Measurements from ENCODE around the gene ARHGAP40.
A peak's percentile ranks its signal among the peaks of the same experiment; 100 is the strongest.

The ARHGAP40 gene

GRCh38 chr20:38652995-38653394 lies 51.4 kb downstream of the ARHGAP40 start:
- H3K4me1 ChIP-seq (ENCODE audit: insufficient read depth, insufficient read length) = peaks cover 4% of the 10 kb centered on the region
- peaks cover 37% of the 10 kb centered on the region for H3K27me3 ChIP-seq (ENCODE audit: insufficient read depth, insufficient read length)
- H3K4me3 ChIP-seq (ENCODE audit: insufficient read length, low read depth) = no peak overlapping the region
- DNase-seq (ENCODE audit: low read depth, low spot score) = no peak
- H3K9me3 ChIP-seq (ENCODE audit: insufficient read depth, low read length) = no peaks in the 10 kb centered on the region
- H3K9ac ChIP-seq (ENCODE audit: insufficient read length, low read depth) = no peak overlapping the region
- TF ChIP-seq YY1 (IDR thresholded peaks at IDR 0.05; ENCODE audit: insufficient read depth, insufficient read length) = no peak
- TF ChIP-seq SUZ12 (IDR thresholded peaks at IDR 0.05; ENCODE audit: extremely low read depth, insufficient read depth, insufficient read length) = no peak
- TF ChIP-seq ZNF274 (IDR thresholded peaks at IDR 0.05; ENCODE audit: low read depth, low read length) = no peak
- H3K36me3 ChIP-seq (ENCODE audit: insufficient read depth, insufficient read length, low read length) = no peaks in the 10 kb centered on the region

- TF ChIP-seq SUZ12 (IDR thresholded peaks at IDR 0.05; ENCODE audit: extremely low read depth, insufficient read depth, insufficient read length) = no peak
- no peak for TF ChIP-seq ZNF274 (IDR thresholded peaks at IDR 0.05; ENCODE audit: low read depth, low read length)
- TF ChIP-seq YY1 (IDR thresholded peaks at IDR 0.05; ENCODE audit: insufficient read depth, insufficient read length) = no peak
- no peak for DNase-seq (ENCODE audit: low read depth, low spot score)
- Histone ChIP-seq H3K4me3 (ENCODE audit: insufficient read length, low read depth) (no peak overlapping the region), H3K9me3 (ENCODE audit: insufficient read depth, low read length) (no peaks in the 10 kb centered on the region), H3K27me3 (ENCODE audit: insufficient read depth, insufficient read length) (peaks cover 26% of the 10 kb centered on the region), H3K36me3 (ENCODE audit: insufficient read depth, insufficient read length, low read length) (no peaks in the 10 kb centered on the region), H3K4me1 (ENCODE audit: insufficient read depth, insufficient read length) (no peaks in the 10 kb centered on the region), H3K9ac (ENCODE audit: insufficient read length, low read depth) (no peak overlapping the region)
Measured at GRCh38 chr20:38657390-38657789, 55.8 kb downstream of the ARHGAP40 start.

- peaks cover 28% of the 10 kb centered on the region for H3K27me3 ChIP-seq (ENCODE audit: insufficient read depth, insufficient read length)
- H3K4me3 ChIP-seq (ENCODE audit: insufficient read length, low read depth) = no peak overlapping the region
- H3K36me3 ChIP-seq (ENCODE audit: insufficient read depth, insufficient read length, low read length) = no peaks in the 10 kb centered on the region
- peak; percentile 60 for DNase-seq (ENCODE audit: low read depth, low spot score)
- no peaks in the 10 kb centered on the region for H3K9me3 ChIP-seq (ENCODE audit: insufficient read depth, low read length)
- H3K4me1 ChIP-seq (ENCODE audit: insufficient read depth, insufficient read length) = no peaks in the 10 kb centered on the region
- TF ChIP-seq YY1 (IDR thresholded peaks at IDR 0.05; ENCODE audit: insufficient read depth, insufficient read length) (no peak), SUZ12 (IDR thresholded peaks at IDR 0.05; ENCODE audit: extremely low read depth, insufficient read depth, insufficient read length) (no peak), ZNF274 (IDR thresholded peaks at IDR 0.05; ENCODE audit: low read depth, low read length) (no peak)
- no peak overlapping the region for H3K9ac ChIP-seq (ENCODE audit: insufficient read length, low read depth)
Measured at GRCh38 chr20:38658879-38659596, 57.4 kb downstream of the ARHGAP40 start.

- peaks cover 33% of the 10 kb centered on the region for H3K27me3 ChIP-seq (ENCODE audit: insufficient read depth, insufficient read length)
- no peak for DNase-seq (ENCODE audit: low read depth, low spot score)
- H3K4me3 ChIP-seq (ENCODE audit: insufficient read length, low read depth) = no peak overlapping the region
- H3K9ac ChIP-seq (ENCODE audit: insufficient read length, low read depth) = no peak overlapping the region
- no peaks in the 10 kb centered on the region for H3K36me3 ChIP-seq (ENCODE audit: insufficient read depth, insufficient read length, low read length)
- H3K4me1 ChIP-seq (ENCODE audit: insufficient read depth, insufficient read length) = peaks cover 3% of the 10 kb centered on the region
- no peaks in the 10 kb centered on the region for H3K9me3 ChIP-seq (ENCODE audit: insufficient read depth, low read length)
- TF ChIP-seq ZNF274 (IDR thresholded peaks at IDR 0.05; ENCODE audit: low read depth, low read length) = no peak
- TF ChIP-seq SUZ12 (IDR thresholded peaks at IDR 0.05; ENCODE audit: extremely low read depth, insufficient read depth, insufficient read length) = no peak
- no peak for TF ChIP-seq YY1 (IDR thresholded peaks at IDR 0.05; ENCODE audit: insufficient read depth, insufficient read length)
Measured at GRCh38 chr20:38659597-38659880, 57.9 kb downstream of the ARHGAP40 start.

- no peak for DNase-seq (ENCODE audit: low read depth, low spot score)
- Histone ChIP-seq H3K4me1 (ENCODE audit: insufficient read depth, insufficient read length) (peaks cover 5% of the 10 kb centered on the region), H3K27me3 (ENCODE audit: insufficient read depth, insufficient read length) (peaks cover 32% of the 10 kb centered on the region), H3K9ac (ENCODE audit: insufficient read length, low read depth) (no peak overlapping the region), H3K36me3 (ENCODE audit: insufficient read depth, insufficient read length, low read length) (no peaks in the 10 kb centered on the region), H3K9me3 (ENCODE audit: insufficient read depth, low read length) (no peaks in the 10 kb centered on the region), H3K4me3 (ENCODE audit: insufficient read length, low read depth) (no peak overlapping the region)
- TF ChIP-seq ZNF274 (IDR thresholded peaks at IDR 0.05; ENCODE audit: low read depth, low read length) (no peak), YY1 (IDR thresholded peaks at IDR 0.05; ENCODE audit: insufficient read depth, insufficient read length) (no peak), SUZ12 (IDR thresholded peaks at IDR 0.05; ENCODE audit: extremely low read depth, insufficient read depth, insufficient read length) (no peak)
Measured at GRCh38 chr20:38660429-38660828, 58.8 kb downstream of the ARHGAP40 start.

- H3K36me3 ChIP-seq (ENCODE audit: insufficient read depth, insufficient read length, low read length) = no peaks in the 10 kb centered on the region
- no peak for TF ChIP-seq SUZ12 (IDR thresholded peaks at IDR 0.05; ENCODE audit: extremely low read depth, insufficient read depth, insufficient read length)
- TF ChIP-seq ZNF274 (IDR thresholded peaks at IDR 0.05; ENCODE audit: low read depth, low read length) = no peak
- no peak for TF ChIP-seq YY1 (IDR thresholded peaks at IDR 0.05; ENCODE audit: insufficient read depth, insufficient read length)
Measured at GRCh38 chr20:38663660-38664059, 62.1 kb downstream of the ARHGAP40 start.

GRCh38 chr20:38664284-38664683 lies 62.7 kb downstream of the ARHGAP40 start:
- Histone ChIP-seq H3K27me3 (ENCODE audit: insufficient read depth, insufficient read length) (peaks cover 40% of the 10 kb centered on the region), H3K9me3 (ENCODE audit: insufficient read depth, low read length) (no peaks in the 10 kb centered on the region), H3K36me3 (ENCODE audit: insufficient read depth, insufficient read length, low read length) (no peaks in the 10 kb centered on the region), H3K4me3 (ENCODE audit: insufficient read length, low read depth) (no peak overlapping the region), H3K4me1 (ENCODE audit: insufficient read depth, insufficient read length) (peaks cover 9% of the 10 kb centered on the region), H3K9ac (ENCODE audit: insufficient read length, low read depth) (no peak overlapping the region)
- TF ChIP-seq SUZ12 (IDR thresholded peaks at IDR 0.05; ENCODE audit: extremely low read depth, insufficient read depth, insufficient read length) = no peak
- no peak for TF ChIP-seq ZNF274 (IDR thresholded peaks at IDR 0.05; ENCODE audit: low read depth, low read length)
- TF ChIP-seq YY1 (IDR thresholded peaks at IDR 0.05; ENCODE audit: insufficient read depth, insufficient read length) = no peak
- DNase-seq (ENCODE audit: low read depth, low spot score) = no peak

More at GRCh38 chr20:38663660-38664059, 62.1 kb downstream of the ARHGAP40 start:
- Histone ChIP-seq H3K4me3 (ENCODE audit: insufficient read length, low read depth) (no peak overlapping the region), H3K9me3 (ENCODE audit: insufficient read depth, low read length) (no peaks in the 10 kb centered on the region), H3K27me3 (ENCODE audit: insufficient read depth, insufficient read length) (peaks cover 33% of the 10 kb centered on the region), H3K4me1 (ENCODE audit: insufficient read depth, insufficient read length) (peaks cover 9% of the 10 kb centered on the region), H3K9ac (ENCODE audit: insufficient read length, low read depth) (no peak overlapping the region)
- no peak for DNase-seq (ENCODE audit: low read depth, low spot score)
